ENCODE measurements around the gene SLC15A3.

DNA sequence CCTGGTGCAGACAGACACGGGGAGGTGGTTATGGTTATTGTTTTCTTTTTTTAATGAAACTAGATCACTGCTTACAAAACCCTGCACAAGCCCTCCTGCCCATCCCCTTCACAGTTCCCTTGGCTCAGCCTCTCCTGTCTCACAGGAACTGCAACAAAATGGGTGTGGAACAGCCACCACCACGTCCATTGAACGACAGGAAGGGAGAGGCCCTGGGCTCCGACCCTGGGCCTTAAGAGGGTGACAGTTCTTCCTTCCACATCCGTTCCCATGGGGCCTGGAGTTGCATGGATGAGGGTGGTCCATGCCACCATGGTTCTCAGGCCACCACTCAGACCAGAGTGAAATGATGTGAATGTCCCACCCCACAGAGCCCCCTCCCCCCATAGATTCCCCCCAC, 61.3 kb downstream of the SLC15A3 start:
- TF ChIP-seq EZH2 (IDR thresholded peaks at IDR 0.05; ENCODE audit: insufficient read depth, low read length), result no peak
- TF ChIP-seq, protein P1, sequence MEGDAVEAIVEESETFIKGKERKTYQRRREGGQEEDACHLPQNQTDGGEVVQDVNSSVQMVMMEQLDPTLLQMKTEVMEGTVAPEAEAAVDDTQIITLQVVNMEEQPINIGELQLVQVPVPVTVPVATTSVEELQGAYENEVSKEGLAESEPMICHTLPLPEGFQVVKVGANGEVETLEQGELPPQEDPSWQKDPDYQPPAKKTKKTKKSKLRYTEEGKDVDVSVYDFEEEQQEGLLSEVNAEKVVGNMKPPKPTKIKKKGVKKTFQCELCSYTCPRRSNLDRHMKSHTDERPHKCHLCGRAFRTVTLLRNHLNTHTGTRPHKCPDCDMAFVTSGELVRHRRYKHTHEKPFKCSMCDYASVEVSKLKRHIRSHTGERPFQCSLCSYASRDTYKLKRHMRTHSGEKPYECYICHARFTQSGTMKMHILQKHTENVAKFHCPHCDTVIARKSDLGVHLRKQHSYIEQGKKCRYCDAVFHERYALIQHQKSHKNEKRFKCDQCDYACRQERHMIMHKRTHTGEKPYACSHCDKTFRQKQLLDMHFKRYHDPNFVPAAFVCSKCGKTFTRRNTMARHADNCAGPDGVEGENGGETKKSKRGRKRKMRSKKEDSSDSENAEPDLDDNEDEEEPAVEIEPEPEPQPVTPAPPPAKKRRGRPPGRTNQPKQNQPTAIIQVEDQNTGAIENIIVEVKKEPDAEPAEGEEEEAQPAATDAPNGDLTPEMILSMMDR (IDR thresholded peaks at IDR 0.05; ENCODE audit: insufficient read depth, low read depth, low read length), result no peak

Measured in astrocyte (in vitro differentiated cells and primary cell).